NCI-H510A (cell line): ENCODE results near the gene SYDE1.

ENCODE experiments used
- DNase-seq: peaks from one replicate; lab custom pipeline; 2025; lab: John Stamatoyannopoulos, UW

Gene SYDE1

DNA sequence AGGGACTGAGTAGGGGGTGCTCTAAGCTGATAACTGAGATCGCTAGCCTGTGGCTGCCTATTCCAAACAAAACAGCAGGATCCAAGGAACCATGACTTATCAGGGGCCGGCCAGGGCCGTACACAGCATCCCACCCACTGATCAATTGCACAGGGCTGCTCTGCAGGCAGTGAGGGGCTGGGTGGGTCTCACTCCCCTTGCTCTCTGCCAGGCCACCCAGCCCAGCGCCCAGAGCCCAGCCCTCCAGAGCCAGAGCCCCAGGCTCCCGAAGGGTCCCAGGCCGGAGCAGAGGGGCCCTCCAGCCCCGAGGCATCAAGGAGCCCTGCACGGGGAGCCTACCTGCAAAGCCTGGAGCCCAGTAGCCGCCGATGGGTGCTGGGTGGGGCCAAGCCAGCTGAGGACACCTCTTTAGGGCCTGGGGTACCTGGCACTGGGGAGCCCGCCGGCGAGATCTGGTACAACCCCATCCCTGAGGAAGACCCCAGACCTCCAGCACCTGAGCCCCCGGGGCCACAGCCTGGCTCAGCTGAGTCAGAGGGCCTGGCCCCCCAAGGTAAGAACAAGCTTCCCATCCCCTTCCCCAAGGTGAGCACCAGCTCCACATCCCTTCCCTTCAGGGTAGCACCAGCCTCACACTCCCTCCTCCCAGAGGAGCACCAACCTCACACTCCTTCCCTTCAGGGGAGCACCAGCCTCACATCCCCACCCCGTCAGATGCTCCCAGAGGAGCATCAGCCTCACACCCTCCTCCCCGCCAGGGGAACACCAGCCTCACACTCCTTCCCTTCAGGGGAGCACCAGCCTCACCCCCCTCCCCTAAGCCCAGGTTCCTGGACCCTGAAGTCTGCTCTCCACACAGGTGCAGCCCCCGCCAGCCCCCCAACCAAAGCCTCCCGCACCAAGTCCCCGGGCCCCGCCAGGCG lies 1.9 kb downstream of the SYDE1 start:
- DNase-seq: no peak

DNA sequence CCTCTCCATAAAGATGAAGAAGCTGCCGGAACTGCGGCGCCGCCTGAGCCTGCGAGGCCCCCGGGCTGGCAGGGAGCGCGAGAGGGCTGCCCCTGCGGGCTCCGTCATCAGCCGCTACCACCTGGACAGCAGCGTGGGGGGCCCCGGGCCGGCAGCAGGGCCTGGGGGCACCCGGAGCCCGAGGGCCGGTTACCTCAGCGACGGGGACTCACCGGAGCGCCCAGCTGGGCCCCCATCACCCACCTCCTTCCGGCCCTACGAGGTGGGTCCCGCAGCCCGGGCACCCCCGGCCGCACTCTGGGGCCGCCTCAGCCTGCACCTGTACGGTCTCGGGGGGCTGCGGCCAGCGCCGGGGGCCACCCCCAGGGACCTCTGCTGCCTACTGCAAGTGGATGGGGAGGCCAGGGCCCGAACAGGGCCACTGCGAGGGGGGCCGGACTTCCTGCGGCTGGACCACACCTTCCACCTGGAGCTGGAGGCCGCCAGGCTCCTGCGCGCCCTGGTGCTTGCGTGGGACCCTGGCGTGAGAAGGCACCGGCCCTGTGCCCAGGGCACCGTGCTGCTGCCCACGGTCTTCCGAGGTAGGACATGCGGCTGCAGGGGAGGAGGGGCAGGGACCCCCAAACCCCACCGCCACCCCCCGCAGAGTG lies 2.7 kb downstream of the SYDE1 start:
- DNase-seq: no peak

DNA sequence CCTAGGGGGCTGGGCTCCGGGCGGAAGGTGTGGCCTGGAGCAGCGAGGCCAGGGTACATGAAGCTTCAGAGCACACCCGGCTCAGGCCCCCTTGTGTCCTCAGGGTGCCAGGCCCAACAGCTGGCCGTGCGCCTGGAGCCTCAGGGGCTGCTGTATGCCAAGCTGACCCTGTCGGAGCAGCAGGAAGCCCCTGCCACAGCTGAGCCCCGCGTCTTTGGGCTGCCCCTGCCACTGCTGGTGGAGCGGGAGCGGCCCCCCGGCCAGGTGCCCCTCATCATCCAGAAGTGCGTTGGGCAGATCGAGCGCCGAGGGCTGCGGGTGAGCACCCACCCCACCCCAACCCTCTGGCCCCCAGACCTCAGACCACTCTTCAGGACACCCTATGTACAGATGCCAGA lies 3.2 kb downstream of the SYDE1 start:
- DNase-seq: no peak

DNA sequence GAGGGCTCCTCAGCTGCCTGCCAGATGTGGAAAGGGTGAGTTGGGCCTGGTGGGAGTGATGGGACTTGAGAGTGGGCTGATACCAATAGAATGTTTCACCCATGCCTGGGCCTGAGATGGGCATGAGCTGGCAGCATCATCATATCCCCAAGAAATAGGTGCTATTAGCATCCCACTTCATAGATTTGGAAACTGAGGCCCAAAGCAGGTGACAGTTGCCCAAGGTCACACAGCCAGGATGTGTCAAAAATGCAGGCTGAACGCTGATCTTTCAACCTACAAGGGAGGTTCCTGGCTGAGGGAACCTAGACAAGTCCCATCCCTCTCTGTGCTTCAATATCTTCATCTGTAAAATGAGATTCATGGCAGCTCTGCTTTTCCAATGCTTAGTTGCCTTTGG lies 4.6 kb downstream of the SYDE1 start:
- DNase-seq: no peak

DNA sequence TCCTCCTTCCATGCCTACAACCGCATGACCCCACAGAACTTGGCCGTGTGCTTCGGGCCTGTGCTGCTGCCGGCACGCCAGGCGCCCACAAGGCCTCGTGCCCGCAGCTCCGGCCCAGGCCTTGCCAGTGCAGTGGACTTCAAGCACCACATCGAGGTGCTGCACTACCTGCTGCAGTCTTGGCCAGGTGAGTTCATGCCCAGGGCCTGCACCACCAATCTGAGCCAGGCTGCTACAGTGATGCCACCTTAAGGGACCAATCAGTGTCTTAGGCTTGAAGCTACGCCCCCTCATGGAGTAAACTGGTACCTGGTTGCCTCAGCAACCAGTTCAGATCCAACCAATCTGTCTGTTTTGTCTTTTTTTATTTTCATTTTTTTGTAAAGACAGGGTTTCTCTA lies 5.2 kb downstream of the SYDE1 start:
- DNase-seq: no peak

DNA sequence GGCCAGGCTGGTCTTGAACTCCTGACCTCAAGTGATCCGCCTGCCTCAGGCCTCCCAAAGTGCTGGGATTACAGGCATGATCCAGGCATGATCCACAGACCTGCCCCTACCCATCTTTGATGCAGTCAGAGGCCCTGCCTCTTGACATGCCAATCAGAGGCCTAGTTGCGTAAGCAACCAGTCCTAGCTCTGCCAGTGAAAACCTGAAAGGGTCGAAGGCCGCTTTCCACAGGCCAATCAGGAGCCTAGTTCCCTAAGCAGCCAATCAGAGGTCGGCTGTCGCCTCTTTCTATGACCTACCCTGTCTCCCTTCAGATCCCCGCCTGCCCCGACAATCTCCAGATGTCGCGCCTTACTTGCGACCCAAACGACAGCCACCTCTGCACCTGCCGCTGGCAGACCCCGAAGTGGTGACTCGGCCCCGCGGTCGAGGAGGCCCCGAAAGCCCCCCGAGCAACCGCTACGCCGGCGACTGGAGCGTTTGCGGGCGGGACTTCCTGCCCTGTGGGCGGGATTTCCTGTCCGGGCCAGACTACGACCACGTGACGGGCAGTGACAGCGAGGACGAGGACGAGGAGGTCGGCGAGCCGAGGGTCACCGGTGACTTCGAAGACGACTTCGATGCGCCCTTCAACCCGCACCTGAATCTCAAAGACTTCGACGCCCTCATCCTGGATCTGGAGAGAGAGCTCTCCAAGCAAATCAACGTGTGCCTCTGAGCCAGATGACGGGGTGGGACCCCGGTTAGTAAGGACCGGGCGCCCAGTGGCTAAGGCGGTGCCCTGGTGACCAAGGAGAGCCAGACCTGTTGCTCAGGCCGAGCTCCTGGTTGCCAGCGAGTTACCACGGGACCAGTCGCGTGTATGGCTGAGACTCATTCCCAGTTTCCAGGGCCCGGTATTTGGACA lies 6.3 kb downstream of the SYDE1 start:
- no peak for DNase-seq

DNA sequence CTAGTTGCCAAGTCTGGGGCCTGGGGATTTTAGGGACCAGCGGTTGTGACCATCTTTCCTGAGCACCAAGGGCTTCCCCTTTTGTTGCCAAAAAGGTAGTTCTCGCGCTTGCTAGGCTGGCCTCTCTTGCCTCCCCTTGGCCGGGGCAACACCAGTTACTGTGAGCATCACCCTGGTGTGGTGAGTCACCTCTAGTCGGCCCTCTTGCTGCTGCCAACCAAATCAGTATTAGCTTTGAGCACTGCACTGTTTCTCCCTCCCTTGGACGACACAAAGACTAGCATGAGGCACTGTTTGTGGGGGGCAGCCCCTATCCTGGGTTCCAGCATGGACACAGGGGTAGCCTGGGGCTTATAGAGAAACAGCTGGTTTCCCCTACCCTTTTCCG lies 6.9 kb downstream of the SYDE1 start:
- no peak for DNase-seq

DNA sequence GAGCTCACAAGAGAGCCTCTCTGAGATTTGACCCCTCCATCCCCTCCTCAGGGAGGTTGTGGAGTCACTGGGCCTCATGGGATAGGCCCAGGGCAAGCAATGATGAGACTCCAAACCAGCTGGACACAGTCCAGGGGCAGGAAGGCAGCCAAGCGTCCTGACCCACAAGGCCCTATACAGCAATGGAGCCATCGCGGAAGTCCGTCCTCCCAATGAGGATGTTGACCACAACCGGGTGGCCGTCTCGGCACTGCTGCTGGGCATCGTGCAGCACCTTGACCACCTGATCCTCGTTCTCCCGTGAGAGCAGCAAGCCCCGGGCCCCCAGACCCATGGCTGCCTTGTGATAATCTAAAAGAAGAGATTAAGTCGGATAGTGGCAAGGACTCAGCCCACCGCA lies 7.9 kb downstream of the SYDE1 start:
- no peak for DNase-seq

DNA sequence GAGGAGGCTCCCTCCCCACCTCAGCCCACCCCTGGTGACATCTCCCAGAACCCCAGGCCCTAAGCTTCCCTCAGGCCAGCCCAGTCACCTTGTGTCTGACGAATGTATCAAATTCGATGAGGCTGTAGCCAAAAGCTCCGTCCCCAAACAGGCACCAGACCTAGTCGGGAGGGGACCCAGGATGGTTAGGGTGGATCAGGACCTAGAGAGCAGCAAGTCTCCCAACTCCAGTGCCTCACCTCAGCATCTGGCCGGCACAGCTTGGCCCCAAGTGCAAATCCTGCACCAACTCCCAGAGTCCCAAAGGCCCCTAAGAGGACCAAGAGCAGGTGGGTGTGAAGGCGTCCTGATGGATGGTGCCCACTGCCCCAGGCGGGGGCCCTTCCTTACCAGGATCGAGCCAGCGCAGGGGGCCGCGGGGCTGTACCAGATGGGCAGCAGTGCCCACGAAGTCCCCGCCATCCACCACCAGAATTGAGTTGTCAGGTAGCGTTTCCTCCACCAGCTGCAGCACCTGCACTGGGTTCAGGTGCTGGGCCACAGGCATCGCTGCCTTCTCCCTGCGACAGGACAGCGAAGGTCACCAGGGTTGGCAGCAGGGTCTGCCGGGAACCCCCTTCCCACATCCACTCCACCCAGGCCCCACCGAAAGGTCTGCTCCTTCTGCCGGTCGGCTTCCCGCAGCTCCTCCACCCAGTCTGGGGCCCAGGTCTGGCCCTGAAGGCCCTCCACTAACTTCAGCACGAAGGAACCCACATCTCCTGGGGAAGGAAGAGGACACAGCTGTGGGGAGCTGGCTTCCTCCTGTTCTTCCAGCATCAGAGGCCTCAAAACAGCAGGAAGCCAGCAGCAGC lies 8.8 kb downstream of the SYDE1 start:
- no peak for DNase-seq

DNA sequence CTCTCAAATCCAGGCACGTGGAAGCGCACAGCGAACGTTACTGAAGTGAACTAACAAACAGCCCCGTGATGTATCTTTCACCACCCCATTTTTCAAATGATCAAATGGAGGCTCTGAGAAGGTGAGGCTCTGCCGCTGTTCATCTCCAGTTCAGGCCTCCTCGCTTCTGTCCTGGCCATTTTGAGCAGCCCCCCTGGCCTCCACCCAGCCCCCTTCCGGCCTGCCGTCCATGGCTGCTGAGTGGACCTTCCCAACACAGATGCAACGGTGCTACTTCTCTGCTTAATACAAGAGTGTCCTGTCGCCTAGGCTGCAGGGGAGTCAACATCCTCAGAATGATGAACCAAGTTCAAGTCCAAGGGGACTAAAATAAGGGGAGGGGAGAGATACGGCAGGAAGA lies 9.7 kb downstream of the SYDE1 start:
- no peak for DNase-seq

DNA sequence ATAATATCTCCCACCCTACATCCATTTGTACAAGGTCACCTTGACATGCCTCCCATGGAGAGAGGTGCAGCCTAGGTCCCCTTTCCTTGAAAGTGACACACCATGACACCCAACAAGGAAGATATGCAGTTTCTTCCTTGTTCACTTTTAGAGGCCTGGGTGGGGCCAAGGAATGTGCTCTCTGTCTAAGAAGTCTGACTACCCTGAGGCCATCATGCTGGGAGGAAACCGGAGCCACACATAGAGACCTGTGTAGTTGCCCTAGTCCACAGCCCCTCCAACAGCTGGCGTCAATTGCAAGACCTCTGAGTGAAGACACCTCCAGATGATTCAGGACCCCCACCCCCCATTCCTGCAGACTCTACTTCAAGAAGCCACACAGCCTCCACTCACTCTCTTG lies 11.0 kb downstream of the SYDE1 start:
- DNase-seq: no peak

DNA sequence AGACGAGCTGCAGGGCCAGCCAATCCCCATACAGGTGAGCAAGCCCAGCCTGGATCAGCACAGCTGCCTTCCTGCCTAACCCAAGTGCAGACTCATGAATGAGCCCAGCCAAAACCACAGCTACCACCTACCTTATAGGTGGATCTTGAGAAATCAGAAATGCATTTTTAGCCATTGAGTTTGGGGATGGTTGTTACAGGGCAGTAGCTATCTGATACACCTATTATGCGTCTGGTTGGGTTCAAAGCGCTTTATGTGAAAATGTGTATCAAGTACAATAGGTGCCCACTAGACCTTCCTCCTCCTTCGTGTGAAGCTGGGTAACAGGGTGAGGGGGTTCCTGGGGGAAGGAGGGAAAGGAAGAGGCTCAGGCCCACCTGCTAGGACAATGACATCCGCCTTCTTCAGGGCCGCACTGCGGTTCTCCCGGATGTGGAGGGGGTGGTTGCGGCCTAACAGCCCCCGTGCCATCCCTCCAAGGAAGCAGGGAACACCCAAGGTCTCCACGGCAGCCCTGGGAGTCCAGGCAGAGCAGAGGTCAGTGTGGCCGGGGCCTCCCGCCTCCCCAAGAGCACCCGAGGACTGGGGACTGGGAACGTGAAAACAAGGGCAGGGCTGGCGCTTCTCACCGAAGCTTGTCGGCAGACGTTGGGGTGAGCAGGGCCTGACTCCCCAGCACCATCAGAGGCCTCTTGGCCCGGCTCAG lies 11.7 kb downstream of the SYDE1 start:
- DNase-seq: no peak

DNA sequence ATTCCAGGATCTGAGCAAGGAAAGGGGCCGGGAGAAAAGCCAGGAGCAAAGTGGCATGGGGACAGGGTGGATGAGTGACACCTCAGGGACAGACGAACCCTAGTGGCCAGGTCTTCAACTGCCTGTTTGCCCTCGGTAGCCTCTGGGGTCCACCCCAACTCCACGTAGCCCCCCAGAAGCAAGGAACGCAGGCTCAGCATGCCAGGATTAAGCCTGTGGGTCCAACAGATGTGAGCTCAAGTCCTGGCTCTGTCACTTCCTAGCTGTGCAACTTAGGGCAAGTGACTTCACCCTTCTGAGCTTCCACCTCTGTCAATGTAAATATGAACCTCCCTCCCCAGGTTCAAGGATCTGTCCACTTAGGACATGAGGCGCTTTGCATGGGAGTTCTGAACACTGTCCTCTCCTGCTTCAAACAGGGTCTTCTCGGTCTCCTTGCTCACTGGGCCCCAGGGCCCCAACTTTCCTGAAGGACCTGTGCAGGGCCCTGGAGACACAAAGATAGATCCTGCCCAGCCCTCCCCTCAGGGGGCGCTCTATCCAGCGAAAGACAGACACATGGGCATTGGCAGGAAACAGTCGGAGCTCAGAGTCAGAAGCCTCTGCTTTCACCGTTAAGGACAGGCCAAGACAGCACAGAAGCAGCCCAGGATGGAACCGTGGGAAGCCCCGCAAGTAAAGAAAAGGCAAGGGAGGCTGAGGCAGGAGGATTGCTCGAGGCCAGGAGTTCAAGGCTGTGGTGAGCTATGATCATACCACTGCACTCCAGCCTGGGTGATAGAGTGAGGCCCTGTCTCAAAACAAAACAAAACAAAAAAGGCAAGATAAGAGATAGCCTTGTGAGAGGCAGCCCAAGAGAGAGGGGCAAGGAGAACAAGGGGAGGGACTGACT lies 13.2 kb downstream of the SYDE1 start:
- DNase-seq: no peak

DNA sequence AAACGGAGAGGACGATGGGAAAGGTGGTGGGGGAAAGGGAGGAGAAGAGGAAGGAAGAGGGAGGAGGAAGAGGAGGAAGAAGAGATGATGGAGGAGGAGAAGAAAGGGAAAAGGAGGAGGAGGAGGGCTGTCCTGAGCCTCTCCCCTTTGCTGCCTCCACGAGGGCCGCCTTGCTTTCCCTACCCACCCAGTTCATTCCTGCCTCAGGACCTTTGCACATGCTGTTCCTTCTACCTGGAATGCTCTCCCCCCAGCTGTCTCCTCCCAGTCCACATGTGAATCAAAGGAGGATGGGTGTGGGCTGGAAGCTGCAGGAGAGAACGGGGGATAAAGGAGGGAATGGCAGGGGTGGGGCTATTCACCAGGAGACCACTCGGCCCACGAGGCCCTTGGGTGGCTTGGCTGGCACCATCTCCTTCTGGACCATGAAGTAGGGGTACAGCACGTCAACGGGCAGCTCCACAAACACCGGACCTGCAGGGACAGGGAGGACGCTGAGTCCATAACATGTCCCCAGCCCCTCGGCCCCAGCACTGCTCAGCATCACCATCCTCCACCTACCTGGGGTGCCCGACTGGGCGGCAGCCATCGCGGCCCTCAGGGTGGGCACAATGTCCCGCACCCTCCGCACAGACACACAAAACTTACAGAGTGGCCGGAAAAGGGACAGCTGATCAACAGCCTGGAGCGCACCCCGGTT lies 15.3 kb downstream of the SYDE1 start:
- DNase-seq: no peak

DNA sequence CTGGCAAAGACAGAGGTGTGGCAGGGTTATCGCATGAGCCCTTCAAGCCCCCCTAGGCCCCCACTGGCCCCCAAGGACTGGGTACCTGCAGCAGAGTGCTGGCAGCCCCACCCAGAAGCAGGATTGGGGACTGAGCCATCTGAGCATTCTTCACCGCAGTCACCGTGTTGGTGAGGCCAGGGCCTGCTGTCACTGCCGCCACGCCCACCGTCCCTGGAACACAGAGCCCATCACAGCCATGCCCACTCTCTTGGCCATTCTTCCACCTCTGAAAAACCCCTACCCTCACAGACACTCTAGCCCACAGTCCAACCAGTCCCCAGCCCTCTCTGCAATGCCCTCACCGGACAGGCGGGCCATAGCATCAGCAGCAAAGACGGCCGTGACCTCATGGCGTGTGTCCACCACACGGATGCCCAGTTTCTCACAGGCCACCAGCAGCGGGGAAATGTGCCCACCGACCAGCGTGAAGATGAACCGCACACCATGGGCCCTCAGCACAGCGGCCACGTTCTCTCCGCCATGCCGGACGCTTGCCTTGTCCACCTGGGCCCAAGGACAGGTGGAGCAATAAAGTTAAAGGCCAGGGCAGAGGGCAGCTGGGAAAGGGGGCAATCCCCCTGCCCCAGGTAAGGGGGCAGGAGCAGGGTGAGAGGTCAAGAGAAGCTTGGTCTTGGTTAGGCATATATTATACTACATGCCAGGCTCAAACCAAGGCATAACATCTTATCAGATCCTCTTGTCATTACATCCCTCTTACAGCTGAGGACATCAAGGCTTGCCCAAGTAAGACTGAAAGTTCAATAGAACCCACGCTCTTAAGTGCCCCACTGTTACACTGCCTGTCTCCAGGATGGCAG lies 16.1 kb downstream of the SYDE1 start:
- no peak for DNase-seq

DNA sequence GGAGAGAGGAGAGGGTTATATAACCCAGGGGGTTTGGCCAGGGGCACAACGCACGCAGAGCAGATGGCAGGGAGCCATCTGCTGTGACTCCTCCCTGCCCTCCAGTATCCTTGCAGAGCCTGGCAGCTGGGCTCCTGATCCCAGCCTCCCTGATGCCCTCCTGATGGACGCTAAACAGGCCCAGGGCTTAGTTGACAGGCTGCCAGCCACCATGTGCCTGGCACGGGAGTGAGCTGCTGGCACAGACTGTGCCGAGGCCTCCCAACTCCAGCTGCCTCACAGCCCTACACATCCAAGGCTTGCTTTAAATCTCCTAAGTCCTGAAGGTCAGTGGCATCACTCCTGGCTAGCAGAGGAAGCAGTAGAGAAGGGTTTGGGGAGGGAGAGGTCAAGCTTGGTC lies 16.7 kb downstream of the SYDE1 start:
- DNase-seq: no peak

DNA sequence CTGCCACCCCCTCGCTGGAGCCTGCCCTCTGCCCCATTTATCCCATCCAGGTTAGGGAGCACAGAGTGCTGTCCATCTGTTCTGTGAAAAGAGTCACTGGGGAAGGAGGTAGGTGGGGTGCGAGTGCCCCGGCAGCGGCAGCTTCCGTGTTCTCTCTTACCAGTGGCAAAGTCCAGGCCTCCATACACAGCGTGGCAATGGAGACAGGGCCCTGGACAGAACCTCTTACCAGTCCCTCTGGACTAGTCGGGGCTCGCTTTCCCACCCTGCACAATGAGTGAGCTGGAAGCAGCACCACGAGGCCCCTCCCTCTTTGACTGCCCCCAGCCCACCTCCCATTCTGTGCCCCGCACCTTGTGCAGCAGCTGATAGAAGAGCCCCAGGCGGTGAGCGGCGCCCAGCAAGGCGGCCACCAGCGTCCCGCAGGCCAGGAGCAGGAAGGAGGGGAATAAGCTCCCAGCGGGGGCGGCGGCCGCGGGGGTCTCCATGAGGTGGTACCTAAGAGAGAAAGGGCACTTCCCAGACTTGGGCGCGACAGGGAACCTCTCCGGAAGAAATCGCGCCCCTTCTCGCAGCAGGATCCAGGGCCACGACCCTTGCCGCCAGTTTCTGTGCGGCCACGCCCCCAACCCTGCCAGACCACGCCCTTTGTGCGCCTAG lies 17.5 kb downstream of the SYDE1 start:
- no peak for DNase-seq
